ENCODE results near the gene SHOC1. TPM values are rescaled to one million over a fixed set of nuclear protein-coding genes. Genes with fewer than 3 reads are reported as not detected.
"Not testable (repeated sequence)": the region's sequence is repeated elsewhere in the genome, so short reads cannot be mapped to it uniquely, and the experiment has no call there.

The SHOC1 gene
- total RNA-seq, 2 donors from 2014 or later: not detected

DNA sequence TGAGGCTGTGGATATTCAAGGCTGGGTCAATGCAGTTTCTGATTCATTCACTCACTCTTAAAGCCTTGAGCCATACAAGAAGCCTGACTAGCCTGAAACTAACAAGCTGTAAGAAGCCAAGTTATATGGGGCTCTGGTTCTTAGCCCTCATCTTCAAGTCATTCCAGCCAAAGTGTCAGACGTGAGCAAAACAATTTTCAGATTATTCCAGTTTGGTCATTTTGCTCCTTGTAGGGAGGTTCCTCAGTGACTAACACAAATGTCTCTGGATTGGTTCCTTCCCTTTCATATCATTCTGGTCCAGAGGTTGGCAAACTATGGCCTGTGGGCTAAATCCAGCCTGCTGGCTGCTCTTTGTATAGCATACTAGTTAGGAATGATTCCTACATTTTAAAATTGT lies 12.5 kb upstream of the SHOC1 start:
- intact Hi-C loops (cut with DNase I): no loop called here
- DNase-seq (ENCODE audit: low spot score): no peak

GRCh38 chr9:111806259-111806658 lies 11.5 kb upstream of the SHOC1 start:
- intact Hi-C loops (cut with DNase I): no loop called here

DNA sequence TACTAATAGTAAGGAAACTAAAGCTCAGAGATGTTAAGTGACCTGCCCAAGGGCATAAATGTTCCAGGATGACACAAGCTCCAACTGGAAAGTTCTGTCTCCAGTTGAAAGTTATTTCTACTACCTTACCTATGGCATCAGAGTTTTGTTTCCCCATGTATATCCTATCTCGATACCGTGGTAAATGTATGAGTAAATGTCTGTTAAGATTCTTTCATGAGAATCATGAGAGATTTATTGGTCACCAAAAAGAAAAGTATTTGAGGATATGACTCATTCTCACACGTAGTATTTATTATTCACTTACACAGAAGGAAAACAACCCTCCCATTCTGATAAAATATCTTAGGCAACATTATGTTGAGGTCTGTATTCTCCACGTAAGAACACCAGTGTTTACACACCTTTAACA lies 11.1 kb upstream of the SHOC1 start:
- intact Hi-C loops (cut with DNase I): no loop called here
- no peak for DNase-seq (ENCODE audit: low spot score)

More at GRCh38 chr9:111806259-111806658, 11.5 kb upstream of the SHOC1 start:
- no peak for DNase-seq (ENCODE audit: low spot score)

DNA sequence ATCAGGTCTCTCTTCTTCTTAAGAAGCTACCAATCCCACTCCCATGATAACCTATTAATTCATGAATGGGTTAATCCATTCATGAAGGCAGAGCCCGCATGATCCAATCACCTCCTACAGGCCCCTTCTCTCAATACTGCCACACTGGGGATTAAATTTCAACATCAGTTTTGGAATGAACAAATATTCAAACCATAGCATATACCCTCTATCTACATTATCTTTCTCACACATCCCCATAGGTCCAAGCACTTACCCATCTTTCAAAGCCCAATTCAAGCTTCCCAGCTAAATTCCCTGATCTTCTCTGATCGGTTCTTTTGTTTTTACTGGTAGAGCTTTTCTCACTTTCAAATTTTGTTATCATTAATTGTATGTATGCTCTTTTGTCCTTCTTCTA lies 10.5 kb upstream of the SHOC1 start:
- intact Hi-C loops (cut with DNase I): no loop called here
- DNase-seq (ENCODE audit: low spot score): no peak

DNA sequence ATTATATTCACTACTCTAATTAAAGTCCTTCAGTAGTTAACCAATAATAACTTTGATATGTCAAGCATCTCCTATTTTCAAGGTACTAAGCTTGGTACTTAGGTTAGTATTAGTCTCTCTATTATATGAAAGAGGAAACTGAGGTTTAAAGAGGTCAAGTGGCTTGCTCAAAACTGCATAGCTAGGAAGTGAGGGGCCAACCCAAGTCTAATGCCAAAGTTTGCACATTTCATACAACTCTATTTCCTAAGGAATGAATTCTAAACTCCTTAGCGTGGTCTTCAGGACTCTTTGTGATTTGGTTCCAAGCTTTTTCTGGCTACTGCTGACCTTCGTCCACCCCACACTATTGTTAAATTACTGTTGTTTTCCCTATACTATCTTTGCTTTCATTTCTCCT lies 9.9 kb upstream of the SHOC1 start:
- intact Hi-C loops (cut with DNase I): no loop called here
- no peak for DNase-seq (ENCODE audit: low spot score)

- no peak for DNase-seq (ENCODE audit: low spot score)
- intact Hi-C loops (cut with DNase I): no loop called here
These were observed 9.2 kb upstream of the SHOC1 start for GRCh38 chr9:111803924-111804323.

DNA sequence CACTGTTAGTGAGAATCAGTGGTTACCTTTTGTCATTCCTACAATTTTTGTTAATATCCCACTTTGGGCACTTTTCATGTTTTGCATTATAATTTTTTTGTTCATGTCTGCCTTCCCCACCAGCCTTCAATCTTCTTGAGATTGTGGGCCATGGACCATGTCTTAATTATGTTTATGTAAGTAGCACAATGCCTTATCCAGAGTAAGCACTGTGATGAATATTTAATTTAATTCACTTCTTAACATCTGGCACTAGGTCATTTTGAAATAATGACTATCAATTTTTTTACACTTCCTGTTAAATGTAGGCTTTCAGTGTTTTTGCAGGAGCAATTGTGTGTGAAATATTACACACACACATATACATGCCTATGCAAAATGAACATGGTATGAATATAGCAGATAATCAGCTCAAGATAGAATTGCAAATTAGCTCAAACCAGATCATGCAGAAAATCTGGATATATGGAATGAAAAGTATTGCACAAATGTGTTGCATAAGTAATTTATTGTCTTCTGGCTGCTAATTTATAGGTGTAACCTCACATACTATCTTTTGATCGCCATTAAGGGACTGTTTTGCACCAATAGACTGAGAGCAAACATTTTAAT lies 5.3 kb upstream of the SHOC1 start:
- intact Hi-C loops (cut with DNase I): no loop called here
- no peak for DNase-seq (ENCODE audit: low spot score)

DNA sequence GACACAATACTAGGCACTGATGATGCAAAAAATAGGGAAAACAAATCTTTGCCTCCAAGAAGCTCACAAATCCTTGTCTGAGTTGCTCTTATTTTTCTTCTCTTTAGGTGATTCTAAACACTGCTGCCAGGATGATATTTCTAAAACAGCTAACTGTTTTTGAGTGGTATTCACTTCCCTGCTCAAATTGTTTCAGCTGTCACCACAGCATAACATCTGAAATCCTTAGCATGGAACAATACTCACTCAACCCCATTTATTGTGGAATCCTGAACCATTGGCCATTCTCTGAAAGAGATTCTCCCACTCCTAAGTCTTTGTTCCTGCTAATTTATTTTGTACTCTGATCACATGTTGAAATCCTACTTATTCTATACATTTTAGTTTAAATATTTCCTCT lies 4.8 kb upstream of the SHOC1 start:
- intact Hi-C loops (cut with DNase I): no loop called here
- no peak for DNase-seq (ENCODE audit: low spot score)

DNA sequence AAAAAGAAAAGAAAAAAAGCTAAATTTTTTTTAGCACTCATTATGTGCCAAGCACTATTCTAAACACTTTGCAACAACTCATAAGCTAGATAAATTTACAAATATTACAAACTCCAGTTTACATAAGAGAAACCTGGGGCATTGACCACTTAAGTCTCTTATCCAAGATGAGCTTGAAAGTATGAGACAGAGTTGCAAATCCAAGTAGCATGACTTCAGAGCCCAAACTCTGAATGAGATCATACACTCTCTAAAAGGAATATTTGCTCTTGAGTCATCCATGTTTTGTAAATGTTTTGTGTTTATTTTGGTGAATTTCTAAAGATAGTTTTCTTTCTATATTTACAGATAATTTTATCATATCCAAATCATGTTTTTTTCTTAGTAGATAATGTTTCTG lies 4.0 kb upstream of the SHOC1 start:
- intact Hi-C loops (cut with DNase I): no loop called here

DNA sequence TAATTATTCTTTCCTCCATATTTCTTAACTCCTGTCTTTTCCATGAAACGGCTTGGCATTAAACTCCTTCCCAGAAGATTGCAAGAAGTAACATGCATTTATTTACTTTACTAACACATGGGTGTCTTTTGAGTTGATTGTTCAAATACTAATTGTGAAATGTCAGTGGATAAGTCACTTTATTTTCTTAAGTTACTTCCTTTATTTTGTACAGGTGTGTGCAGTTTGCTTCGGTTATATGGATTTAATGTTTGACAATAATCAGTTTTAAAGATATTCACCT lies 761 bp upstream of the SHOC1 start:
- no peak for DNase-seq (ENCODE audit: low spot score)
- intact Hi-C loops (cut with DNase I): no loop called here

More for the DNA sequence above, 4.0 kb upstream of the SHOC1 start:
- no peak for DNase-seq (ENCODE audit: low spot score)

- intact Hi-C loops (cut with DNase I); DNase-seq (ENCODE audit: low spot score): not testable (repeated sequence)
These were observed 2.9 kb downstream of the SHOC1 start for GRCh38 chr9:111791821-111792220.

- no peak for DNase-seq (ENCODE audit: low spot score)
- intact Hi-C loops (cut with DNase I): no loop called here
These were observed 4.9 kb downstream of the SHOC1 start for GRCh38 chr9:111789881-111790280.

DNA sequence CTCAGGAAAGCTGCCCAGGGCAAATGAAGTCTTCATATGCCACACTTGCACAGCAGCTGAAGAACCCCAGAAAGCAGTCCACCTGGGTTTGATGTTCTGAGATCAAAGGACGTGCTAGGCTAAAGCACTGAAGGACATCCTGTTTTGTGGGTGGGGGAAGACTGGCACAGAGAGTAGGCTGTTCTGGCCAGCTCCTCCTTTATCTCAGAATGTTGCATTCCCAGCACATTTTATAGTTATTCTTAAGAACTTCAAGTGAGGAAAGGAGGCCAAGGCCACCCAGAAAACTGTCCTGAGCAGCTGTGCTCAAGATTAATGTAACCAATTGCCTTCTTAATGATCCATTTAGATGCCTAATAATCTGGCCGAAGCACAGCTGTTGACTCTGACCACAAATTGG lies 10.9 kb downstream of the SHOC1 start:
- intact Hi-C loops (cut with DNase I): no loop called here
- DNase-seq (ENCODE audit: low spot score): no peak

GRCh38 chr9:111783424-111783823 lies 11.3 kb downstream of the SHOC1 start:
- intact Hi-C loops (cut with DNase I): no loop called here
- DNase-seq (ENCODE audit: low spot score): no peak

DNA sequence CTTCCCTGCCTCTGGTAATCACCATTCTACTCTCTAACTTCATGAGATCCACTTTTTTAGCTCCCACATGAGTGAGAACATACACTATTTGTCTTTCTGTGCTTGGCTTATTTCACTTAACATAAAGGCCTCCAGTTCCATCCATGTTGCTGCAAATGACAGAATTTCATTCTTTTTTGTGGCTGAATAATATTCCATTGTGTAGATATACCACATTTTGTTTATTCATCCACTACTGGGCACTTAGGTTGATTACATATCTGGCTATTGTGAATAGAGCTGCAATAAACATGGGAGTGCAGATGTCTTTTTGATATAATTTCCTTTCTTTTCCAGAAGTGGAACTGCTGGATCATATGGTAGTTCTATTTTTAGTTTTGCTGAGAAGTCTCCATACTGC lies 28.7 kb downstream of the SHOC1 start:
- no peak for DNase-seq (ENCODE audit: low spot score)
- intact Hi-C loops (cut with DNase I): no loop called here

DNA sequence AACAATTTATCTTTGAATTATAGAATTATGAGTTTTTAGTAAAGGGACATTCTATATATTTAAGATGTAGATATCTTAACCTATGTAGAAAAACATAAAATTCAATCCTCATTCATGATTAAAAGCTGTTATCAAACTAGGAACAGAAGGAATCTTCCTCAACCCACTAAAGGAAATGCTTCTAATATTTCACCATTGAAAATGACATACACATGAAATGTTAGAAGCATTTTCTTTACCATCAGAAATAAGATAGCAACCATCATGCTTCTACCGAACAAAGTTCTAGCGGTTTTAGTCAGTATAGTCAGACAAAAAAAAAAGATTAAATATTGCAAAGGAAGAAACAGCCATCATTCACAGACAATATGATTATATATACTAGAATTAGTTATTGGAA lies 32.2 kb downstream of the SHOC1 start:
- intact Hi-C loops (cut with DNase I): no loop called here
- DNase-seq (ENCODE audit: low spot score): no peak

DNA sequence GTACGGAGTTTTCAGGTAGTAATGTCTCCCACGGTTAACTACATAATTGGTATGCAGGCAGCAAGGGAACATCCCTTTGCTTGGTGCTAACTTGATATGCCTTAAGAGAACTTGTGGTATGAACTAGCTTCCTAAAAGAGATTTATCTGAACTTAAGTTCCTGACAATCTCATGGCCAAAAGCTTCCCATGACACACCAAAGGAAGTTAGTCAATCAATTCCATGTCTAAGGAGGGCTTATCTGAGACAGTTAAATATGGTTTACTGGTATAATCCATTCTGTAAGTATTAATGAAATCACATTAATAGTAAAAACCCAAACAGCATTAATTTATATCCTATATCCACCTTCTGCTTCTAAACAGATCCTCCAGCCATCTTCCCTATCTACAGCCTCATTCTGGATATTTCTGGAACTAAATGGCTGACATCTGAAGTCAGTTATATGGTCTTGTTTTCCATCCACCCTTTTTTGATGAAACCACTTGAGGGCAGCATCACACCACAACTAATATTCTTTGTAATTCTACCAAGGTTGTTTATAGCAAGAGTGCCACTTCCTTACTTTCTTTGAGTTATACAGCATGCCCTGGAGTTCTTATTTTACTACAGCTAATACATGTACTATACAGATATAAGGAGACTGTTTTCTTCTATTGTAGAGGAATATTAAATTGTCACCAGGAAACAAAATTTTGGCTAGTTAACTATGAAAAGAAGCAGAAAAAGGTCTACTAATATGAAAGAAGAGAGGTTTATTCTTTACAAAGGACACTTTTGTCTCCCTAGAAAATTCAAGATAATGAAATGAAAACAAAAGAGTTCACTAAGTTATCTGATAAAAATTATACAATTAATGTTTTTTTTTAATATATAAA lies 34.7 kb downstream of the SHOC1 start:
- intact Hi-C loops (cut with DNase I): loop anchor here (2.0 to 10.0 kb wide), 2 partner anchors 319 to 605 kb away; no protein-coding TSS in a partner anchor
- no peak for DNase-seq (ENCODE audit: low spot score)

DNA sequence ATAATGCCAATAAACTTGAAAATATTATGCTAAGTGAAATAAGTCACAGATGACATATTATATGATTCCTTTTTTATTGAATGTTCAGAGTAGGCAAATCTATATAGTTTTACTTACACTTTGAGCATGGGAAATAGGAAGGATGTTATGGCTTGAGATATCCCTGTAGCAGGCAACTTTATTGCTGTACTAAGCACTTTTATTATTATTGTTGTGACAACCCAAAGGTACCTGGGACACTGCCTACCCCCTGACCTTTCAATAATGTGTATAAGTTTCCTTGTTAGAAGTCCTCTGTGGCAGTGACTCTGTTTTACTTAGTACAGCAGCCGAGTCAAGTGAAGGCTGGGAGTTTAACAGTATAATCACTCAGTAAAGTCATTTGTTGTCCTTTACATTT lies 39.9 kb downstream of the SHOC1 start:
- no peak for DNase-seq (ENCODE audit: low spot score)
- intact Hi-C loops (cut with DNase I): loop anchor here in 1 of 2 donors (10.0 kb wide), 1 partner anchor 610 kb away; no protein-coding TSS in a partner anchor

DNA sequence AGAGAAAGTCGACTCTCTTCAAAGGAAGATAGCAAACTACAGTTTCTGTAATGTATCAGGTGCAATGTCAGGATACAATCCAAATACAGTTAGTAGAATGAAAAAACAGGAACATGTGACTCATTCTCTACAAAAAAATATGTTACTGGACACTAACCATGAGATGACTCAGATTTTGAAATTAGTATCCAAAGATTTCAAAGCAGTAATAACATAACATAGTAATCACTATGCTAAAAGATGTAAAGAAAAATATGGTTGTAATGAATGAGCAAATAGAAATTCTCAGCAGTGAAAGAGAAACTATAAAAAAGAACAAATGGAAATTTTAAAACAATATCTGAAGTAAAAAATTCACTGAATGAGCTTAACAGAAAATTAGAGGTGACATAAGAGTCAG lies 42.3 kb downstream of the SHOC1 start:
- intact Hi-C loops (cut with DNase I): loop anchor here in 1 of 2 donors (10.0 kb wide), 1 partner anchor 612 kb away; no protein-coding TSS in a partner anchor
- DNase-seq (ENCODE audit: low spot score): no peak
